WTC11 (cell line): ENCODE results near the gene MCF2L.

Experiments
- CBFB ChIP-seq: sonication (generic); formaldehyde crosslinking; IDR thresholded peaks from 2 replicates; pipeline ENCODE4 v1.8.1; 2022; ENCODE audit warnings: mild to moderate bottlenecking, low read depth, missing genetic modification reagents
- CREB1 ChIP-seq: sonication (generic); formaldehyde crosslinking; IDR thresholded peaks from 2 replicates; pipeline ENCODE4 v1.8.0; 2023; ENCODE audit warnings: mild to moderate bottlenecking, missing genetic modification reagents
- NR1H2 ChIP-seq: sonication (generic); formaldehyde crosslinking; IDR thresholded peaks from 2 replicates; pipeline ENCODE4 v1.9.0; 2021; ENCODE audit warnings: mild to moderate bottlenecking, moderate library complexity, missing genetic modification reagents
- TEAD4 ChIP-seq: sonication (generic); formaldehyde crosslinking; IDR thresholded peaks from 2 replicates; pipeline ENCODE4 v1.8.0; 2022; ENCODE audit warnings: mild to moderate bottlenecking, missing genetic modification reagents
- ZBTB21 ChIP-seq: sonication (generic); formaldehyde crosslinking; IDR thresholded peaks from 2 replicates; pipeline ENCODE4 v1.8.1; 2023; ENCODE audit warnings: mild to moderate bottlenecking, missing genetic modification reagents, borderline replicate concordance
- TF ChIP-seq, protein P1 (sequence below): fragments of 200-600 bp; IDR thresholded peaks from 2 replicates; pipeline ENCODE4 v1.8.0; 2022; ENCODE audit warnings: antibody characterized with exemption
- TF ChIP-seq, protein P2 (sequence below): sonication (generic); formaldehyde crosslinking; IDR thresholded peaks from 2 replicates; pipeline ENCODE4 v1.8.0; 2022; ENCODE audit warnings: mild to moderate bottlenecking, missing genetic modification reagents

DNA sequence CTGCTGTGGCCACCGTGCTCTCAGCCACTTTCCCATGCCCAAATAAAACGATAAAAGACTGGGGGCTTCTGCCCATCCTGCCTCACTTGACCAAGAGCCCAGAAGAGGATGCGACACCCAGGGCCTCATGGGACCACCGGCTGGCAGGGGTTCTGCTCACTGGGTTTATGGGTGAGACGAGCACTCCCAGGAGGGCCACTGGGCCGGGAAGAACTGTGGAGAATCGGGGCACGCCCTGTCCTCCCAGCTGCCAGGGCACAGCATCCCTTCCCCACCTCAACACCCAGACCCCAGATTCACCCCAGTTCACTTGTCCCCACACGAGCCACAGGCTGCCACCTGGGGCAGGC, 148.9 kb downstream of the MCF2L start:
- TF ChIP-seq, protein P1, sequence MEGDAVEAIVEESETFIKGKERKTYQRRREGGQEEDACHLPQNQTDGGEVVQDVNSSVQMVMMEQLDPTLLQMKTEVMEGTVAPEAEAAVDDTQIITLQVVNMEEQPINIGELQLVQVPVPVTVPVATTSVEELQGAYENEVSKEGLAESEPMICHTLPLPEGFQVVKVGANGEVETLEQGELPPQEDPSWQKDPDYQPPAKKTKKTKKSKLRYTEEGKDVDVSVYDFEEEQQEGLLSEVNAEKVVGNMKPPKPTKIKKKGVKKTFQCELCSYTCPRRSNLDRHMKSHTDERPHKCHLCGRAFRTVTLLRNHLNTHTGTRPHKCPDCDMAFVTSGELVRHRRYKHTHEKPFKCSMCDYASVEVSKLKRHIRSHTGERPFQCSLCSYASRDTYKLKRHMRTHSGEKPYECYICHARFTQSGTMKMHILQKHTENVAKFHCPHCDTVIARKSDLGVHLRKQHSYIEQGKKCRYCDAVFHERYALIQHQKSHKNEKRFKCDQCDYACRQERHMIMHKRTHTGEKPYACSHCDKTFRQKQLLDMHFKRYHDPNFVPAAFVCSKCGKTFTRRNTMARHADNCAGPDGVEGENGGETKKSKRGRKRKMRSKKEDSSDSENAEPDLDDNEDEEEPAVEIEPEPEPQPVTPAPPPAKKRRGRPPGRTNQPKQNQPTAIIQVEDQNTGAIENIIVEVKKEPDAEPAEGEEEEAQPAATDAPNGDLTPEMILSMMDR: no peak
- TF ChIP-seq TEAD4 (no peak), CBFB (no peak), NR1H2 (CRISPR knock-in tag) (no peak), ZBTB21 (CRISPR knock-in tag) (no peak), CREB1 (CRISPR knock-in tag) (no peak)
- TF ChIP-seq, protein P2, sequence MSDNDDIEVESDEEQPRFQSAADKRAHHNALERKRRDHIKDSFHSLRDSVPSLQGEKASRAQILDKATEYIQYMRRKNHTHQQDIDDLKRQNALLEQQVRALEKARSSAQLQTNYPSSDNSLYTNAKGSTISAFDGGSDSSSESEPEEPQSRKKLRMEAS (CRISPR knock-in tag): no peak
